GM12878 (cell line): Measurements from ENCODE around the gene UQCRQ. TPM values are rescaled to one million over a fixed set of nuclear protein-coding genes. Genes with fewer than 3 reads are reported as not detected.

Experiments used
- ATAC-seq: fragments of 200-7000 bp; cut with Tn5 transposase; 3 replicates; pipeline ENCODE4 v1.9.1; 2020; ENCODE audit warnings: mild to moderate bottlenecking, moderate library complexity
- BruUV-seq: library from RNA; stranded (reverse); fragments of 400-500 nt; replicated peaks from 2 replicates; lab custom pipeline; 2021; lab: Mats Ljungman, UMichigan
- CTCF ChIA-PET: fragments of 300-600 bp; sonication (Branson Sonifier 250); formaldehyde crosslinking; extraction: SDS; loops from one replicate; lab custom pipeline; 2021; ENCODE audit warnings: inconsistent platforms; lab: Yijun Ruan, JAX
- POLR2A ChIA-PET: fragments of 350-600 bp; formaldehyde crosslinking; extraction: SDS; loops from one replicate; lab custom pipeline; 2021; ENCODE audit warnings: inconsistent platforms; lab: Charles Lee
- RAD21 ChIA-PET: fragments of 300-600 bp; sonication (Branson Sonifier 250); formaldehyde crosslinking; loops from one replicate; lab custom pipeline; 2023; ENCODE audit warnings: antibody characterized with exemption; ENCODE audit not compliant: unreplicated experiment; lab: Charles Lee
- SMC1A ChIA-PET: fragments of 300-600 bp; sonication (Branson Sonifier 250); formaldehyde crosslinking; loops from one replicate; lab custom pipeline; 2023; ENCODE audit not compliant: unreplicated experiment, uncharacterized antibody; lab: Charles Lee
- DNase-seq: peaks from one replicate; pipeline ENCODE4 v3.0.0-alpha.2; 2011; ENCODE audit warnings: low read depth, low spot score
- FAIRE-seq: peaks from 3 replicates; lab custom pipeline; 2011; peaks lifted over from hg19 to GRCh38; lab: Jason Lieb, UNC
- H2AFZ ChIP-seq: 2 replicates; pipeline ENCODE4 v1.6.0; 2011; ENCODE audit warnings: low read depth, low read length, control low read depth; ENCODE audit not compliant: control insufficient read depth
- H3K27ac ChIP-seq: 2 replicates; pipeline ENCODE4 v1.5.1; 2011; ENCODE audit warnings: control low read depth; ENCODE audit not compliant: control insufficient read depth, insufficient read depth
- H3K27me3 ChIP-seq, 2 experiments: replicated peaks in 1 of 2; 2 replicates each; pipeline versions ENCODE4 v1.6.0 to v1.6.1; 2011; ENCODE audit warnings: low read length in 1 of 2; ENCODE audit not compliant: control insufficient read depth in 2 of 2, insufficient read depth in 2 of 2
- H3K36me3 ChIP-seq, 2 experiments: 2 replicates each; pipeline ENCODE4 v1.5.1; 2011; ENCODE audit warnings: low read length in 1 of 2; ENCODE audit not compliant: control insufficient read depth in 2 of 2, insufficient read depth in 2 of 2
- H3K4me1 ChIP-seq: 2 replicates; pipeline ENCODE4 v1.6.1; 2011; ENCODE audit warnings: mild to moderate bottlenecking, low read length, moderate library complexity, mixed read lengths; ENCODE audit not compliant: control insufficient read depth, insufficient read depth
- H3K4me2 ChIP-seq: 2 replicates; pipeline ENCODE4 v1.6.0; 2011; ENCODE audit warnings: control low read depth; ENCODE audit not compliant: control insufficient read depth, insufficient read depth
- H3K4me3 ChIP-seq: fragments of 200-600 bp; sonication (generic); 2 replicates; pipeline ENCODE4 v1.5.1; 2016
- H3K79me2 ChIP-seq: 2 replicates; pipeline ENCODE4 v1.6.0; 2011; ENCODE audit warnings: low read length; ENCODE audit not compliant: control insufficient read depth, insufficient read depth
- H3K9ac ChIP-seq: 2 replicates; pipeline ENCODE4 v1.8.0; 2011; ENCODE audit warnings: low read length, control low read depth, mixed read lengths; ENCODE audit not compliant: control insufficient read depth, insufficient read depth
- H3K9me3 ChIP-seq: replicated peaks from 3 replicates; pipeline ENCODE4 v1.5.1; 2011; ENCODE audit warnings: mild to moderate bottlenecking, low read length; ENCODE audit not compliant: control insufficient read depth, insufficient read depth
- H4K20me1 ChIP-seq: 2 replicates; pipeline ENCODE4 v1.6.0; 2011; ENCODE audit not compliant: control insufficient read depth, insufficient read depth
- ASH2L ChIP-seq: fragments of 300-600, 200-600 bp; sonication (generic); IDR thresholded peaks from 2 replicates; pipeline ENCODE4 v1.6.1; 2017; ENCODE audit warnings: low read depth, mild to moderate bottlenecking, borderline replicate concordance
- BACH1 ChIP-seq: fragments of 450-650 bp; IDR thresholded peaks from 2 replicates; pipeline ENCODE4 v1.6.1; 2017; ENCODE audit warnings: mild to moderate bottlenecking, borderline replicate concordance
- CBX5 ChIP-seq: sonication (generic); IDR thresholded peaks from 2 replicates; pipeline ENCODE4 v1.6.1; 2016; ENCODE audit warnings: low read depth, moderate library complexity, mild to moderate bottlenecking, inconsistent platforms
- CHD2 ChIP-seq: IDR thresholded peaks from 2 replicates; pipeline ENCODE4 v1.6.1; 2011; ENCODE audit warnings: low read depth, low read length, improper control_type of control experiment, borderline replicate concordance
- CREB1 ChIP-seq: IDR thresholded peaks from 2 replicates; pipeline ENCODE4 v1.6.1; 2012; ENCODE audit warnings: low read depth, mild to moderate bottlenecking, inconsistent platforms
- EED ChIP-seq: sonication (generic); IDR thresholded peaks from 2 replicates; pipeline ENCODE4 v1.6.1; 2016; ENCODE audit warnings: antibody characterized with exemption, low read depth
- FOS ChIP-seq: IDR thresholded peaks from 3 replicates; pipeline ENCODE4 v1.6.1; 2011; ENCODE audit warnings: borderline replicate concordance; ENCODE audit not compliant: insufficient read length; ENCODE audit errors: extremely low read depth
- HSF1 ChIP-seq: fragments of 150-350 bp; IDR thresholded peaks from 2 replicates; pipeline ENCODE4 v1.6.1; 2014; ENCODE audit warnings: mild to moderate bottlenecking, low read depth, low read length
- MEF2B ChIP-seq: fragments of 450-650 bp; IDR thresholded peaks from 2 replicates; pipeline ENCODE4 v1.6.1; 2018; ENCODE audit warnings: mild to moderate bottlenecking, moderate library complexity; ENCODE audit not compliant: partially characterized antibody, poor library complexity, severe bottlenecking
- NFIC ChIP-seq: IDR thresholded peaks from 2 replicates; pipeline ENCODE4 v1.6.1; 2012; ENCODE audit warnings: low read depth, mild to moderate bottlenecking, inconsistent platforms, low read length, moderate library complexity
- NR2F1 ChIP-seq: fragments of 450-650 bp; conservative IDR thresholded peaks from 2 replicates; pipeline ENCODE4 v1.6.1; 2017; ENCODE audit warnings: mild to moderate bottlenecking
- SP1 ChIP-seq: IDR thresholded peaks from one replicate; pipeline ENCODE4 v1.6.1; 2011; ENCODE audit warnings: low read depth, low read length
- ZNF274 ChIP-seq: IDR thresholded peaks from one replicate; pipeline ENCODE4 v1.8.0; 2011; ENCODE audit not compliant: insufficient read length, insufficient read depth
- WGBS: methylation state at CpG from one replicate; pipeline ENCODE4 v1.1.6; 2016; ENCODE audit warnings: low lambda C conversion rate; ENCODE audit not compliant: insufficient replicate concordance, insufficient coverage; ENCODE audit errors: missing lambda C conversion rate; 5-methylcytosine and 5-hydroxymethylcytosine counted together
- in situ Hi-C: fragments of 300-500 bp; cut with MboI; formaldehyde crosslinking; loops from 9 replicates; pipeline ENCODE4 v1.14.3; 2018; ENCODE audit warnings: mixed read lengths
- intact Hi-C: fragments of 100-400 bp; cut with micrococcal nuclease; formaldehyde crosslinking; loops from one replicate; pipeline ENCODE4 v1.14.2; 2022; ENCODE audit not compliant: unreplicated experiment
- polyA plus RNA-seq, 11 experiments: library from polyadenylated mRNA; depleted of rRNA in 4 of 11; unstranded in 6 of 11; stranded (reverse) in 5 of 11; fragments of >200 nt; fragmentation: Nextera tagmentation in 4 of 11; fragmentation: Illumina TruSeq in 1 of 11; extraction: Ambion mirVana in 4 of 11; extraction: Trizol in 1 of 11; gene quantifications; 1 replicate in 1 of 11; 2 replicates in 10 of 11; pipeline versions ENCODE4 v1.2.1 to v1.2.3, GENCODE V29; 2011 to 2016; ENCODE audit warnings: inconsistent platforms in 2 of 11, missing spikeins in 2 of 11, low read depth in 1 of 11
- total RNA-seq, 4 experiments: library from RNA; depleted of rRNA in 3 of 4; stranded (reverse); fragments of >200 nt in 3 of 4; fragmentation: Illumina TruSeq in 1 of 4; extraction: Trizol in 1 of 4; gene quantifications; 2 replicates each; pipeline versions ENCODE4 v1.2.1 to v1.2.3, GENCODE V29; 2013 to 2021
- TF ChIP-seq, protein P1 (sequence below): fragments of 450-650 bp; IDR thresholded peaks from 2 replicates; pipeline ENCODE4 v1.6.1; 2014; ENCODE audit warnings: mild to moderate bottlenecking
- TF ChIP-seq, protein P2 (sequence below): fragments of 450-650 bp; IDR thresholded peaks from 2 replicates; pipeline ENCODE4 v1.6.1; 2016; ENCODE audit warnings: mild to moderate bottlenecking

Gene UQCRQ
- total and polyA plus RNA-seq, 10 of the 15 experiments (the other 5 are each of a cell fraction or from before 2014, with no cell fraction given) = 121 to 1,579 (median 408) TPM

DNA sequence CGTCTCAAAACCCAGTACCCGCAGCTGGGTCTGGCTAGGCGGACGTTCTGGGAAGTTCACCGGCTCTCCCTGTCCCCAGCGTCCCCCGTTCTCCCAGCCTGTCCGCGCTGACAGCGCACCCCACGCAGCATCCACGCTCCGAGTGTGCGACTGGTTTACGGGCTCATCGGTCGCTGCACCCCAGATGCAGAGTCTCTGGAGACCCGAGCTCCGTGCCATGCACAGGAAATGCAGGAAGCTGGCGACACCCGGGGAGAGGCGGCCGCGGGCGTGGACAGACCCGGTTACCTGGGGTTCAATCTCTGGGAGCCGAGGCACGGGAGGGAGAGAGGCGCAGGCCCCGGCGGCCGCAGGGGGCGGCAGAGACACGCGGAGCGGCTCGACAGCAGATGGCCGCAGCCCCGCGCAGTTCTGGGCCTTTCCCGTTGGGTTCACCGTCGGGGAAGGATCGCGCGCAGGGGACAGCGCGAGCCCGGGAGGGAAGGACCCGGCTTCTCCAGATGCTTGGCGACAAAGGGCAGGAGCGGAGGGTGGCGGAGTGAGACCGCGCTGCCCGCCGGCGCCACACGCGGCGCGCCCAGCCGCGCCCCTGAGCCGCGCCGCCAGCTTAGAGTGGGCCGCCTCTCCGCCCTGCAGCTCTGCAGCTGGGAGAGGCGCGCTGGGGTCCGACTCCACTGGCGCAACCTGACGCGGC is 36.6 kb upstream of the UQCRQ start (continued):
- TF ChIP-seq, protein P1, sequence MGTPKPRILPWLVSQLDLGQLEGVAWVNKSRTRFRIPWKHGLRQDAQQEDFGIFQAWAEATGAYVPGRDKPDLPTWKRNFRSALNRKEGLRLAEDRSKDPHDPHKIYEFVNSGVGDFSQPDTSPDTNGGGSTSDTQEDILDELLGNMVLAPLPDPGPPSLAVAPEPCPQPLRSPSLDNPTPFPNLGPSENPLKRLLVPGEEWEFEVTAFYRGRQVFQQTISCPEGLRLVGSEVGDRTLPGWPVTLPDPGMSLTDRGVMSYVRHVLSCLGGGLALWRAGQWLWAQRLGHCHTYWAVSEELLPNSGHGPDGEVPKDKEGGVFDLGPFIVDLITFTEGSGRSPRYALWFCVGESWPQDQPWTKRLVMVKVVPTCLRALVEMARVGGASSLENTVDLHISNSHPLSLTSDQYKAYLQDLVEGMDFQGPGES = no peak; the same call in 1 of the 2 replicates
- no peak for TF ChIP-seq NFIC
- TF ChIP-seq ZNF274 = no peak
- TF ChIP-seq ASH2L = no peak

DNA sequence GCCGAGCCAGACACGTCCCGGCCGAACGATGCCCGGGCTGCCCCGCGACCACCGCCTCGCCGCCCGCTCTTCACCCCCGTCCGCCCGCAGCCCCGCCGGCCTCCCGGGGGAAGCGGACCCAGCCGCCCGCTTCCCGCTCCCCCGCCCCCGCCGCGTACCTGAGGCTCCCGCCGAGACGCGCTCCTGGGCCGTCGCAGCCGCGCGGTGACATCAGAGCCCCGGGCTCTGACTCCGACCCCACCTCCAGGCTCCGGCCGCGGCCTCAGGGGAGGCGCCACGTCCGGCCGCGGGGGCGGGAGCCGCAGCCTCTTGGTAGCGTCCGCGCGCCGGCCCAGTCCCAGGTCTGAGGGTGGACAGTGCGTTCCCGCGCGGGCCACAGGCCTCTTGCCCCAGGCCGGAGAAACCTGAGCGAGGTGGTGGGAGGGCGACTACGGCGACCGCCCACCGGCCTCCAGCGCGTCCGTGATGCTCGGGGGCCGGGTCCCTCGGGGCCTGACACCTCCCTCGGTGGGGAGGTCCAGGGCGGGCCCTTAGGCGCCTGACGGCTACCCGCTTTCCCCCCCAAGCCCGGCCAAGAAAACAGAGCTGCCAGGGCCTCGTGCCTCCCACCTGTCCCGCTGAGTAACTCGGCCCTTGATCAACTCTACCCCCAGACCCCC is 35.9 kb upstream of the UQCRQ start, which contains the start of gene SHROOM1:
SHROOM1 (minus strand) TSS at position 212 of the 659 bp plus-strand sequence. CDS start 4,507 bp downstream, outside the sequence.
- Histone ChIP-seq H3K4me1 (no peaks in the 10 kb centered on the region; the same call in 1 of the 2 replicates), H3K9me3 (no peaks in the 10 kb centered on the region), H3K27me3 (peaks cover 0 to 2% of the 10 kb centered on the region in 2 experiments; a peak in 2 of 4 replicates), H3K36me3 (no peaks in the 10 kb centered on the region), H3K79me2 (no peaks in the 10 kb centered on the region), H4K20me1 (no peaks in the 10 kb centered on the region), H3K4me2 (peak within 1 kb of the TSS; percentile 79), H2AFZ (peak within 1 kb of the TSS; percentile 94), H3K4me3 (peak within 1 kb of the TSS; percentile 59), H3K27ac (peak within 1 kb of the TSS; percentile 18; the same call in 1 of the 2 replicates), H3K9ac (peak within 1 kb of the TSS; percentile 48; the same call in 1 of the 2 replicates)
- no TSS peak for BruUV-seq
- peak; percentile 84 for ATAC-seq
- FAIRE-seq = no peak
- ChIA-PET POLR2A (interaction anchor here (0.8 to 1.1 kb wide), 4 partner anchors 26 to 274 kb away, joined by 3 read pairs; no protein-coding TSS in a partner anchor), RAD21 (interaction anchor here (1.8 kb wide), 1 partner anchor 53 kb away, joined by 5 read pairs; no protein-coding TSS in a partner anchor), SMC1A (interaction anchor here (1.2 to 3.2 kb wide), 3 partner anchors 35 to 133 kb away, joined by 4 to 16 read pairs (median 5); partner anchors contain the start of genes AFF4, GDF9 and UQCRQ), CTCF (interaction anchor here (0.5 to 6.0 kb wide), 13 partner anchors 10 to 405 kb away, joined by 3 to 46 read pairs (median 3); partner anchors contain the start of genes GDF9 and UQCRQ)
- intact Hi-C loops (loop anchor here (1.0 to 2.0 kb wide), 2 partner anchors 36 to 53 kb away; partner anchors contain the start of genes GDF9 and UQCRQ), in situ Hi-C loops (no loop called here)
- WGBS = 4% methylated on average over 48 of the region's 78 CpGs
- DNase-seq = no peak
- no peak for TF ChIP-seq CBX5
- TF ChIP-seq, protein P2, sequence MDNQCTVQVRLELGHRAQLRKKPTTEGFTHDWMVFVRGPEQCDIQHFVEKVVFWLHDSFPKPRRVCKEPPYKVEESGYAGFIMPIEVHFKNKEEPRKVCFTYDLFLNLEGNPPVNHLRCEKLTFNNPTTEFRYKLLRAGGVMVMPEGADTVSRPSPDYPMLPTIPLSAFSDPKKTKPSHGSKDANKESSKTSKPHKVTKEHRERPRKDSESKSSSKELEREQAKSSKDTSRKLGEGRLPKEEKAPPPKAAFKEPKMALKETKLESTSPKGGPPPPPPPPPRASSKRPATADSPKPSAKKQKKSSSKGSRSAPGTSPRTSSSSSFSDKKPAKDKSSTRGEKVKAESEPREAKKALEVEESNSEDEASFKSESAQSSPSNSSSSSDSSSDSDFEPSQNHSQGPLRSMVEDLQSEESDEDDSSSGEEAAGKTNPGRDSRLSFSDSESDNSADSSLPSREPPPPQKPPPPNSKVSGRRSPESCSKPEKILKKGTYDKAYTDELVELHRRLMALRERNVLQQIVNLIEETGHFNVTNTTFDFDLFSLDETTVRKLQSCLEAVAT = no peak
- TF ChIP-seq FOS = no peak
- TF ChIP-seq SP1 = peak; percentile 8
- peak; percentile 56 for TF ChIP-seq NR2F1
- TF ChIP-seq CREB1 = peak; percentile 60; the same call in 1 of the 2 replicates
- TF ChIP-seq MEF2B = peak; percentile 79
- TF ChIP-seq, protein P1 = no peak
- no peak for TF ChIP-seq EED
- 0 out of 2 replicates have a peak, but pooled peaks have one; percentile 6 for TF ChIP-seq BACH1
- no peak for TF ChIP-seq CHD2
- no peak for TF ChIP-seq HSF1
